BJ (cell line): ENCODE measurements around the gene LGALS13. TPM values are rescaled to one million over a fixed set of nuclear protein-coding genes. Genes with fewer than 3 reads are reported as not detected.

Experiments
- CTCF ChIA-PET: fragments of 350-600 bp; formaldehyde crosslinking; extraction: SDS; loops from one replicate; lab custom pipeline; 2021; ENCODE audit warnings: antibody characterized with exemption, inconsistent platforms; lab: Yijun Ruan, JAX
- POLR2A ChIA-PET: fragments of 300-600 bp; sonication (Branson Sonifier 250); formaldehyde crosslinking; extraction: SDS; loops from one replicate; lab custom pipeline; 2021; ENCODE audit warnings: antibody characterized with exemption; lab: Charles Lee
- DNase-seq: peaks from one replicate; pipeline ENCODE4 v3.0.0-alpha.2; 2011; ENCODE audit warnings: low read depth
- H3K27me3 ChIP-seq: 2 replicates; pipeline ENCODE4 v1.6.0; 2011; ENCODE audit warnings: low read length; ENCODE audit not compliant: control insufficient read depth, insufficient read depth
- H3K36me3 ChIP-seq: 2 replicates; pipeline ENCODE4 v1.5.1; 2011; ENCODE audit warnings: low read length; ENCODE audit not compliant: control insufficient read depth, insufficient read depth
- H3K4me3 ChIP-seq: 2 replicates; pipeline ENCODE4 v1.5.1; 2011; ENCODE audit warnings: low read depth, mild to moderate bottlenecking, control low read depth, low read length
- CTCF ChIP-seq: IDR thresholded peaks from 2 replicates; pipeline ENCODE4 v1.5.1; 2011; ENCODE audit warnings: low read depth, mild to moderate bottlenecking, control low read depth, inconsistent platforms, low read length, moderate library complexity; ENCODE audit not compliant: insufficient read depth
- polyA plus RNA-seq: library from polyadenylated mRNA; depleted of rRNA; stranded (reverse); fragments of >200 nt; gene quantifications from 2 replicates; pipeline ENCODE4 v1.2.3, GENCODE V29; 2011

The LGALS13 gene
- polyA plus RNA-seq, 1 experiment, result not detected

- H3K36me3 ChIP-seq, result no peaks in the 10 kb centered on the region
- CTCF ChIA-PET, result no interaction called here
- no peak overlapping the region for H3K4me3 ChIP-seq
- H3K27me3 ChIP-seq, result peaks cover 1% of the 10 kb centered on the region
- no peak for DNase-seq
- POLR2A ChIA-PET, result no interaction called here
- no peak for TF ChIP-seq CTCF
These were observed 43.7 kb upstream of the LGALS13 start for GRCh38 chr19:39558624-39559117.

DNA sequence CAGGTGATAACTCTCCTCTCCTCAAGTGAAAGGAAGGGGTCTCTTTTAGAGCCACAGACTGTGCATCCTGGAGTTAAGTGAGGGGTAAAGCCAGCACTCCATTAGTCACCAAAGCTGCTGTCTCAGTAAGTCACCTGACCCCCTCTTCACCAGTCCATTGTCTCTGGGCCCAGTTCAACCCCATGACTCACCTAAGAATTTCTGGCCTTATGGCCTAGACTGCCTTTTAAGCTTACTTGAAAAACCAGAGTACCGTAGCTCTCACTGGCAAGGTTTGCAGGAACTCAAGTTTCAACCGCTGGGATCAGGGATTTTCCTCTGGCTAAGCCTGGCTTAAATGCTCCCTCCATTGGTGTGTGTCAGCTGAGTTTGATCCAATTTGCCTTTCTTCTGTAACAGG lies 38.9 kb upstream of the LGALS13 start:
- no peak for TF ChIP-seq CTCF
- POLR2A ChIA-PET, result no interaction called here
- CTCF ChIA-PET, result interaction anchor here (3.0 kb wide), 1 partner anchor 12 kb away, joined by 12 read pairs; no protein-coding TSS in a partner anchor
- Histone ChIP-seq H3K36me3 (no peaks in the 10 kb centered on the region), H3K4me3 (no peak overlapping the region), H3K27me3 (peaks cover 1% of the 10 kb centered on the region)
- no peak for DNase-seq

- POLR2A ChIA-PET, result no interaction called here
- no peak for DNase-seq
- CTCF ChIA-PET, result no interaction called here
These were observed 36.3 kb upstream of the LGALS13 start for GRCh38 chr19:39566064-39566463.

GRCh38 chr19:39568604-39569003 lies 33.7 kb upstream of the LGALS13 start:
- no peak for DNase-seq
- Histone ChIP-seq H3K4me3 (no peak overlapping the region), H3K36me3 (no peaks in the 10 kb centered on the region), H3K27me3 (no peaks in the 10 kb centered on the region; the same call in 1 of the 2 replicates)
- ChIA-PET POLR2A (no interaction called here), CTCF (interaction anchor here (1.1 kb wide), 1 partner anchor 17 kb away, joined by 4 read pairs; no protein-coding TSS in a partner anchor)
- no peak for TF ChIP-seq CTCF

More at GRCh38 chr19:39566064-39566463, 36.3 kb upstream of the LGALS13 start:
- H3K27me3 ChIP-seq, result no peaks in the 10 kb centered on the region; the same call in 1 of the 2 replicates
- no peak for TF ChIP-seq CTCF
- no peaks in the 10 kb centered on the region for H3K36me3 ChIP-seq
- H3K4me3 ChIP-seq, result no peak overlapping the region

DNA sequence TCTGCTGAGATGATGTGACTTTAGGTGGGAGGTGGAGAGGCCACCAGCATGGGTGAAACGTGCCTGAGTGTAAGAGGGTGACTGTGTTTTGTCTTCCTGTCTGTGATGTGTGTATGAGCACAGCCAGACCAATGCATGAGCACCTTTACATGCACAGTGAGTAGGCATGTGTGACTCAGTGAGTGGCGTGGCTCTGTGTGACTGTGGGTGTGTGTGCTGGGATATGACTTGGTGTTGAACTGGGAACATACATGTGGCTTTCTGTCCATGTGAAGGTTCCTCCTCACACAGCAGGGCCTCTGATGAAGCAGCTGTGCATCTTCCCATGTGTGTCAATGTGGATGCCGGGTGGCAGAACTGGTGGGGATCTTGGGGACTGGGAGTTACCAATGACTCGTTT lies 19.9 kb upstream of the LGALS13 start:
- Histone ChIP-seq H3K27me3 (no peaks in the 10 kb centered on the region), H3K36me3 (no peaks in the 10 kb centered on the region), H3K4me3 (no peak overlapping the region)
- no peak for DNase-seq
- no peak for TF ChIP-seq CTCF
- POLR2A ChIA-PET, result no interaction called here
- CTCF ChIA-PET, result no interaction called here
